ENCODE measurements around the gene BMI1.

BMI1 gene

DNA sequence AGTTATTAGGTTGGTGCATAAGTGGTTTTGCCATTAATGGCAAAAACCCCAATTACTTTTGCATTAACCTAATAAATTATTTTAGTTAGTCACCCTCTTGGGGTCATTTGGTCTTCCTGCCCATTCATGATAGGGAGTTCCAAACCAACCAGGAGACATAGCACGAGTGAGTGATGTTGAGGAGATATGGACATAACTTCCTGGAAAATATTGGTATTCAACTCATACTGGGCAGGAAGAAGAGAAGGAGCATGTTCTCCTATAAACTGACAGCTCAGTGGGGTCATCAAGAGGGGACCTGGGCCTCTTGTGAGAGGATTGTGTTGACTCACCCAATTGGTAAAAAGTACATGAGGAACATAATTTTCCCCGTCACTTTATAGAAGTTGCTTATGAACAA lies 48.1 kb downstream of the BMI1 start:
- DNase-seq, result no peak

DNA sequence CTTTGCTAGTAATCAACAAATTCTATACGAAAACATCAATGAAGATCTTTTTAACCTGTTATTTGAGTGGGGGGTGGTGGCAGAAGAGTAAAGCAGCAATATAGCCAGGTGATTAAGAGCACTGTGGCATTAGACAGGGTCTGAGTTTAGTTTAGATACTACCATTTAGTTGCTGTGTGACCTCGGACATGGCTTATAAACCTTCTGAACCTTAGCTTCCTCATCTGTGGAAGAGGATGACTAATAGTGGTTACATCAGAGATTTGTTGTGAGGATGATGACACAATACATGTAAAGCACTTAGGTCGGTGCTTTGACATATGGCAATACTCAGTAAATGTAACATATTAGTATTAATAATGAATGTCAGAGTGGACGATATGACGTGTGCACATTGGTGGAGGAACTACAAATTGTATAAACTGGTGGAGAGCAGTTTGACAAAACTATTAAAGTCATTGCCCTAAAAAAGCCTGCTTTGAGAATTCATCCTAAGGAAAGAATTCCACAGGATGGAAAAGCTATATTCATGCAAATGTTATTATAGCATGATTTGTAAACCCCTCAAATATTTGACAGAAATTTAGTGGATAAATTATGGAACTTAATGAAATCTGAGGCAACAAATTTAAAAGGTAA lies 48.7 kb downstream of the BMI1 start:
- no peak for DNase-seq

DNA sequence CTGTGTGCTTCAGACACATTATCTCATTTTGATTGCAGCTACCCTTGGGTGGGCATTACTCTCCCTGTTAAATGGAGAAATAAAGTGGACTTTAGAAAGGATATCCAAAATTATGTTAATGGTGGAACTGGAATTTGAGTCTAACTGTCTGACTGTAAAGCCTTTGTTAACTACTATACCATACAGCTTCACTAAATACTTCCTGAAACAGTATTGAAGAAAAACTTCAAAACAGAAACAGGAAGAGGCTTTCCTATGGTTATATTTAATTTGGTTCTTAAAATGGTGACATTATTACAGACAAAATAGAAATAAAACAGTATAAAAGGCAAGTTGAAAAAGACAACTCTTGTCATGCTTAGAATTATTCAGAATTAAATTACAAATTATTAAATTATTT lies 49.4 kb downstream of the BMI1 start:
- DNase-seq, result no peak

DNA sequence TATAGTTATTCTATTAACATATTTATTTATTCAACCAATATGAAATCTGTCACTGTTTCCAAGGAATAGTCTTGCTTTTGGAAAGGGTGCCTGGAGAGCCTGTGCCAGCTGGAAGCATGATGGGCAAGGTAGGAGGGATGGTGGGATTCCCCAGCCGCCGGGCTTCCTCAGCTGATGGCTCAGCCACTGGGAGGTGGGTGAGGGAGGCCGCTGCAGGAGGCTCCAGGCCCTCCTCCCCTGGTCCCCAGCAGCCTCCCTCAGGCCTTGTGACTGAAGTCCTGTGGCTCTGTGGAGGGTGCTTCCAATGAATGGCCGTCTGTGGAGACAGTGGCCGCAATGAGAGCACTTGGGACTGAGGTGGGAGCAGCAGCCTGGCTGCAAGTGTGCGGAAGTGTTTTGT lies 51.4 kb downstream of the BMI1 start:
- no peak for DNase-seq

DNA sequence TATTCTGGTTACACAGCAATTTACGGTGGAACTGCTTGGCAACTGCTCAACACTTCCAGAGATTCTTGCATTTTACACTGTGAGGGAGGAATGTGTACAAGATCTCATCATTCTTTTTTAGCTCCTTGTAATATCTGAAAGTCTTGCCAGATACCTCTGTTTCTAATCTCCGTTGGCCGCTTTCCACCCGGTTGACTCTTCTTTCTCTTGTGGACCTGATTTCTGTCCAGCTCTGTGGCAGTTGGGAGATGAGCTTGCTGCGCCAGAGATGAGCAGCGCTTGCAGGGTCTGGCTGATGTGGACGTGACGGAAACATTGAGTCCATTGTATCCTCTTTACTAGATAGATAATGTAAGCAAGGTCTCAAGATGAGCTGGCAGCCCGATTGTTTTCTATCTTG lies 52.0 kb downstream of the BMI1 start:
- no peak for DNase-seq

DNA sequence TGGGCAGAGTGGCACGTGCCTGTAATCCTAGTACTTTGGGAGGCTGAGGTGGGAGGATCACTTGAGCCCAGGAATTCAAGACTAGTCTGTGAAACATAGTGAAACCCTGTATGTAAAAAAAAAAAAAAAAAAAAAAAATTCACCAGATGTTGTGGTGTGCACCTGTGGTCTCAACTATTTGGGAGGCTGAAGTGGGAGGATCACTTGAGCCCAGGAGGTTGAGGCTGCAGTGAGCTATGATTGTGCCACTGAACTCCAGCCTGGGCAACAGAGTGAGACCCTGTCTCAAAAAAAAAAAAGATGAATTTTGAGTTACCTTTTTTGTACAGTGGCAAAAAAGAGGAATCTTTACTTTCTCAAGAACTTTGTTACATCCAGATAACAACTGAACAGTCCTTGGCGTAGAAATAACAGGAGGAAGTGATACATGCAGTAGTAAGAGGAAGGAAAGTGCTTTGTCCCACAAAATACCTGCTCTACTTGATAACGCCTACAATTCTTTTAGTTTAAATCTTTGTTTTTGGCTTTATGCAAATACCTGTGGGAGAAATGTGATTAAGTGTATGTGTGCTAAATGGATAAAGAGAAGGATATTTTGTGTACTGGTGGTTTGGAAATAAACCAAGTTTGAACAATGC lies 53.7 kb downstream of the BMI1 start:
- no peak for DNase-seq

DNA sequence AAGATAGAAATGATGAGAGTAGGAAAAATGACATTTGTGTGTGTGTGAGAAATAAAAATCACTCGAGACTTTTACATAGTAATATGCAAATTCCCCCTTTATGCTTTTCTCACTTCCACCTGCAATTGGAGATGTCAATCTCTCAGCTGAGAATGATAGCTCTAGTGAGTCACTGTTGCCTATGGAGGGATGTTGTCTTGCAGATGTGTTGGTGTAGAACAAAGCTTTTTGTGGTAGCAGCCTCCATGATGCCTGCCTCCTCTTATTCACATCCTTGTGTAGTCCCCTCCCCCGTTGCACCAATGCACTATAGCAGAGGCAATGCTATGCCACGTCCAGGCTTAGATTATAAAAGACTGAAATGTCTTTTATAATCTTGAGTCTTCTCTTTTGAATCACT lies 58.2 kb downstream of the BMI1 start:
- no peak for DNase-seq
